Head of caudate nucleus (tissue), 42 donors: ENCODE data around the gene LDAH.
"Not testable (repeated sequence)": the region's sequence is repeated elsewhere in the genome, so short reads cannot be mapped to it uniquely, and the experiment has no call there.

Experiments used
- DNase-seq, 42 donors: peaks; one replicate each; pipeline versions ENCODE4 v3.0.0 to v3.0.0-alpha.2; 2020 to 2021; ENCODE audit warnings: mixed read lengths in 7 of 42
- intact Hi-C: fragments of 100-400 bp; cut with DNase I; formaldehyde crosslinking; loops from one replicate; pipeline ENCODE4 v1.15.0; 2022

LDAH gene

DNA sequence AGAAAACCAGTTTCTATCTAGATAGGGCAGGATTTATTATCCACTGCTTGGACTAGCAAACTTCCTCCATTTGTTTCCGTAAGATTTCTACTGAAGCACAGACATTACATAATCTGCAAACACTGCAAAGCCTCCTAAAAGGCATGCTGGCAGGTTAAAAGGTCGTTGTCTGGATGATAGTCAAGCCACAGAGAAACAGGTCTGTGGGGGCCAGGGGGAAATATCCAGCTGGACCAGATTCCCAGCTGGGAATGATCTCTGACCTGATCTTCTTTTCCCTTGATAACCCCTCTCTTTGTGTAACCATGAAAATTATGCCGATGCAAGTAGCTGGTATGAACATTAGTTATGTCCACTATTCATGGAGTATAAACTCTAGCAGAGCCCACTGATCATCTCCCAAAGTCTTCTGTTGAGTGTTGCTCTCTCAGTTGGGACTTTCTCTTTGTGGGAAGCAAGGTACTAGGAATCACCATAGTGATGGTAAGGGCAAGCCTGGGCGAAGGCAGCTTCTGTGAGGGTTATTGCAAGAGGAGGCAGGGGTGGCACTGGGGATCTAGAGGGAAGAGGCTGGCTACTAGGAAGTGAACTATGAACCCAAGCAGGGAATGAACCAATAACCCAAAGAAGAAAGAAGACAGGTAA lies 94.7 kb downstream of the LDAH start:
- DNase-seq = no peak
- intact Hi-C loops = no loop called here

DNA sequence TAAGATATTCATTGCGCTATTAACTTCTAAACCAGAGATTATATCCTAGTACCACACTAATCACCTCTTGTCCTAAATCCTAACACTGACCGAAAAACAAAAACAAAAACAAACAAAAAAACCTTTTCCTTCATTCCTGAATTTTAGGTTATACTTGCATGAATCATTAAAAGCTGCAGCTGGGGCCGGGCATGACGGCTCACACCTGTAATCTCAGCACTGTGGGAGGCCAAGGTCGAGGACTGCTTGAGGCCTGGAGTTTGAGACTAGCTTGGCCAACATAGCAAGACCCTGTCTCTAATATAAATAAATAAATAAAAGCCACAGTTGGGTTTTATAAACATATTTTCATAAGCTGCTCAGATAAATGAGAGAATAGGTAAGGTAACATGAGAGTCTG lies 96.0 kb downstream of the LDAH start:
- intact Hi-C loops = no loop called here
- no peak for DNase-seq

GRCh38 chr2:20725782-20726181 lies 97.1 kb downstream of the LDAH start:
- intact Hi-C loops = no loop called here
- no peak for DNase-seq

- intact Hi-C loops = no loop called here
- no peak for DNase-seq
Observed at GRCh38 chr2:20724500-20725053, 98.3 kb downstream of the LDAH start.

- DNase-seq = no peak
- intact Hi-C loops = no loop called here
Observed at GRCh38 chr2:20723543-20723942, 99.4 kb downstream of the LDAH start.

DNA sequence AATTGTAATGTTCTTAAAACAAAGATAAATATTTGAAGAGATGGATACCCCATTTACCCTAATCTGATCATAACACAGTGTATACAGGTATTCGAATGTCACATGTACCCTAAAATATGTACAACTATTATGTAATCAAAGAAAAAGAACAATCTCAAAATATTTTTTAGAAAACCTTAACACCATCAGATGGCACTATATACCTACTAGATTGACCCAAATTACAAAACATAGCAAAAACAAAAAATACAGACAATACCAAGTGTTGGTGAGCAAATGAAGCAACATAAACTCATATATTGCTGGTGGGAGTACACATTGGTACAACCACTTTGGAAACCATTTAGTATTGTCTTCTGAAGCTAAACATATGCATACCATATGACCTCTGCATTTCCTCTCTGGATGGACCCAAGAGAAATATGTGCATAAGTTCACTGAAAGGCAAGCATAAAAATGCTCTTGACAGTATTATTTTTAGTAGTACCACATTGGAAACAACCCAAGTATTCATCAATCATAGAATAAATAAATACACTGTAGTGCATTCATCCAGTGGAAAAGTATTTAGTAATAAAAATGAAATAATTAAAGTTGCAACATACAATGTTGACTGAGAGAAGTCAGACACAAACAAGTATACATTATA lies 100.2 kb downstream of the LDAH start:
- intact Hi-C loops = no loop called here
- no peak for DNase-seq

DNA sequence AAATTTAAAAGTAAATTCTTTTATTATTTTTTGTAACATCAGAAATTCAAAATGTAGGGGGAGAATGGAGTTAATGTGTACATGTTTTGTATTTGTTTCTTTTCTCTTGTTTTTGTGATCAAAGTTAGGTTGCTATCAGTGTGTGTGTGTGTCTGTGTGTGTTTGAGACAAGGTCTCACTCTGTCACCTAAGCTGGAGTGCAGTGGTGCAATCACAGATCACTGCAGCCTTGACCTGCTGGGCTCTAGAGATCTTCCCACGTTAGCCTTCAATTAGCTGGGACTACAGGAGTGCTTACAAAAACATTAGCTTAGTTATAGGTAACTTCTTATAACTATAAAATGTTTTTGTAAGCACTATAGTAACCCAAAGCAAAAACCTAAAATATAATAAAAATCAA lies 105.3 kb downstream of the LDAH start:
- DNase-seq = no peak
- intact Hi-C loops = no loop called here

DNA sequence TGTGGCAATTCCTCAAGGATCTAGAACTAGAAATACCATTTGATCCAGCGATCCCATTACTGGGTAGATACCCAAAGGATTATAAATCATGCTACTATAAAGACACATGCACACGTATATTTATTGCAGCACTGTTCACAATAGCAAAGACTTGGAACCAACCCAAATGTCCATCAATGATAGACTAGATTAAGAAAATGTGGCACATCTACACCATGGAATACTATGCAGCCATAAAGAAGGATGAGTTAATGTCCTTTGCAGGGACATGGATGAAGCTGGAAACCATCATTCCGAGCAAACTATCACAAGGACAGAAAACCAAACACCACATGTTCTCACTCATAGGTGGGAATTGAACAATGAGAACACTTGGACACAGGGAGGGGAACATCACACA lies 106.7 kb downstream of the LDAH start:
- DNase-seq, intact Hi-C loops: not testable (repeated sequence)

- DNase-seq, intact Hi-C loops: not testable (repeated sequence)
Observed at GRCh38 chr2:20714412-20714811, 108.5 kb downstream of the LDAH start.

DNA sequence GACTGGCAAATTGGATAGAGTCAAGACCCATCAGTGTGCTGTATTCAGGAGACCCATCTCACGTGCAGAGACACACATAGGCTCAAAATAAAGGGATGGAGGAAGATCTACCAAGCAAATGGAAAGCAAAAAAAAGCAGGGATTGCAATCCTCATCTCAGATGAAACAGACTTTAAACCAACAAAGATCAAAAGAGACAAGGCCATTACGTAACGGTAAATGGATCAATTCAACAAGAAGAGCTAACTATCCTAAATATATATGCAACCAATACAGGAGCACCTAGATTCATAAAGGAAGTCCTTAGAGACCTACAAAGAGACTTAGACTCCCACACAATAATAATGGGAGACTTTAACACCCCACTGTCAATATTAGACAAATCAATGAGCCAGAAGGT lies 109.3 kb downstream of the LDAH start:
- DNase-seq, intact Hi-C loops: not testable (repeated sequence)

GRCh38 chr2:20711641-20712040 lies 111.3 kb downstream of the LDAH start:
- DNase-seq, intact Hi-C loops: not testable (repeated sequence)

GRCh38 chr2:20707601-20708000 lies 115.3 kb downstream of the LDAH start:
- intact Hi-C loops = no loop called here
- no peak for DNase-seq

DNA sequence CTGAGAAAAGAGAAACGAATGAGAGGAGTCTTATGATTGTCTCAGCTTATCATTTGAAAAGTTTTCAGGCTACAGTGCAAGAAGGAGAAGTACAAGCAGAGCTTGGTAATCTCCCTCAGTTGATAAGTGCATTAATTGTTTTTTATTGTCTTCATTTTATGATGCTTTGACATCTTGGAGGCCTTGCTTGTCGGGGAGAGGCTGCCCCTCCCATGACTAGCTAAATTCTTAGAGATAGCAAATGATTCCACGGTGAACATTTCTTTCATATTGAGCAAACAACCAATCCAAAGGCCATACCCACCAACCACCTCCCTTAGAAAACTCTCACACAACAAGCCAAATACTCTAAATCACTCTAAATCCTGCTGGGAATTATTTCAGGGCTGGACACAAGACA lies 116.1 kb downstream of the LDAH start:
- intact Hi-C loops = no loop called here

GRCh38 chr2:20706217-20706616 lies 116.7 kb downstream of the LDAH start:
- intact Hi-C loops = no loop called here
- no peak for DNase-seq

More for the DNA sequence above, 116.1 kb downstream of the LDAH start:
- no peak for DNase-seq

DNA sequence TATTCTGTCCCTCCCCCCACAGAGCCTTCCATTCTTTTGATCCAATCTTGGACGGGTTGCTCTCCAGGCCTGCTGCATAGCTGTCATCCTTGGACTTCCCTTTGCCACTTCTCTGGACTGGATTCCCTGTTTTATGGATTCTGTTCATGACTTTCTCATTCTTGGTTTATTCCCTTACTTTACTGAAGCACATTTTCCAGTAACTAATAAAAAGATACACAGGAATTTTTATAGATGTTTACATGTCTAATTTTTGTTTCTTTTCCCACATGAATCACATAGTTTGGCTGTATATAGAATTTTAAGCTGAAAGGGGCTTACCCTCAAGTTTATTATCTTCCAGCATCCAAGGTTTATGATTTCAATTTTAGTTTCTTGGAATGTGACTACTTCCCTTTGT lies 118.0 kb downstream of the LDAH start:
- intact Hi-C loops = no loop called here
- no peak for DNase-seq

DNA sequence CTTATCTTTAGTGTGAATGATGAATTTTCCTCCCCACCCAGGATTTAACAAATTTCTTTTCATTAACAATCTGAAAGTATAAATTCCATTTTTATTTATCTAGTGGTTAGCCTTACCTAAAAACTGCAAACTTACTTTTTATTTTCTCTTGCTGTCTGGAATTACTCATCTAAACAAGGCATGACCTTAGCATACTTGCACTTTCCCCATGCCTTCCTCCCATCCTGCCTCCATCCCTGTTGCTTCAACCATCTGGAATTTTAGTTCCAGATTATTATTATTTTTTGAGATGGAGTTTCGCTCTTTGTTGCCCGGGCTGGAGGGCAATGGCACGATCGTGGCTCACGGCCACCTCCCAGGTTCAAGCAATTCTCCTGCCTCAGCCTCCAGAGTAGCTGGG lies 120.3 kb downstream of the LDAH start:
- intact Hi-C loops = no loop called here
- DNase-seq = no peak

- DNase-seq = no peak
- intact Hi-C loops = no loop called here
Observed at GRCh38 chr2:20698916-20699613, 123.8 kb downstream of the LDAH start.

DNA sequence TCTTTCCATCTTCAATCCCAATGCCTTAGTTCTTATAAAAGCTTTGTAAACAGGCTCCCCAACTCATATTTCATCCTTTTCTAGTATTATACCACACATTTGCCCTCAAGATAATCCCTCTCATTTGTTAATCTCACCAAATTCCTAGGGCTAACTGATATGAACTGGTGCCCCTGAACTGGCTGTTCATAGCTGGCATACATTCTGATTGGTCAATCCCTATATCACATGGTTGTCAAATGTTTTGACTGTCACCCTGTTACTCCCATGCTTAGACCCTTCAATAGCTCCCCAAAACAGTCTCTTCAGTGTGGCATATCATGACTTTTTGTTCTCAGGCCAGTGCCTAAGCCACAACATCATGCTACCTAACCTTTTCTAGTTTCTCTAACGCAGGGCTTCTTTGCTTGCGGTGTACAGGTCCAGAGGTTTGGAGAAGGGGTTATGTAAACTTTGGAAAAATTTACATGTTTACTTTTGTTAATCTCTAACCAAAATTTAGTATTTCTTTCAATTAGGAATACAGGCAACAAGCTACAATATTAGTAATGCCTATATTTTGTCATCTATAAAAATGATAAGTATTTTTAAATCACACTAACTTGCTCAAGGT lies 125.5 kb downstream of the LDAH start:
- intact Hi-C loops = no loop called here

GRCh38 chr2:20696366-20696765 lies 126.5 kb downstream of the LDAH start:
- intact Hi-C loops = no loop called here
- no peak for DNase-seq

More for the DNA sequence above, 125.5 kb downstream of the LDAH start:
- no peak for DNase-seq

- intact Hi-C loops = no loop called here
- no peak for DNase-seq
Observed at GRCh38 chr2:20693317-20693716, 129.6 kb downstream of the LDAH start.
